Adrenal gland (tissue), 5 donors: ENCODE measurements around the gene ASH1L.

Source experiments
- CTCF ChIP-seq, 6 experiments: fragments of 450-650 bp in 4 of 6; fragments of 200-600 bp in 2 of 6; sonication (generic) in 1 of 6; IDR thresholded peaks; 1 replicate in 5 of 6; 2 replicates in 1 of 6; pipeline versions ENCODE4 v1.5.1 to v1.8.0; 2016 to 2021; ENCODE audit warnings: antibody characterized with exemption in 6 of 6, mild to moderate bottlenecking in 2 of 6, moderate library complexity in 1 of 6
- POLR2A ChIP-seq, 2 donors: fragments of 450-650 bp; IDR thresholded peaks; one replicate each; pipeline ENCODE4 v1.6.1; 2017; ENCODE audit warnings: antibody characterized with exemption in 2 of 2, mild to moderate bottlenecking in 2 of 2, moderate library complexity in 1 of 2
- donor health status: DM: no; HTN: no; CAD: no.

- no peak for TF ChIP-seq CTCF (IDR thresholded peaks at IDR 0.05)
- TF ChIP-seq POLR2A (IDR thresholded peaks at IDR 0.05) = no peak
Observed at GRCh38 chr1:155379631-155380090, 182.9 kb downstream of the ASH1L start.
